CD14-positive monocyte (primary cell): Measurements from ENCODE around the gene CHN1. TPM values are rescaled to one million over a fixed set of nuclear protein-coding genes. Genes with fewer than 3 reads are reported as not detected.

Experiments used
- DNase-seq, 3 donors: peaks; one replicate each; pipeline ENCODE4 v3.0.0-alpha.2; 2011 to 2022
- H2AFZ ChIP-seq: 2 replicates; pipeline ENCODE4 v1.6.0; 2012; ENCODE audit warnings: mild to moderate bottlenecking, low read depth, low read length, inconsistent platforms; ENCODE audit not compliant: insufficient read depth, poor library complexity, severe bottlenecking
- H3K27ac ChIP-seq, 2 donors: 1 replicate in 1 of 2; 2 replicates in 1 of 2; pipeline ENCODE4 v1.5.1; 2012 to 2013; ENCODE audit warnings: low read length in 2 of 2, control low read depth in 1 of 2, inconsistent platforms in 1 of 2, low read depth in 1 of 2, mild to moderate bottlenecking in 1 of 2
- H3K27me3 ChIP-seq, 2 donors: one replicate each; pipeline versions ENCODE4 v1.6.0 to v1.6.1; 2011 to 2013; ENCODE audit warnings: low read length in 2 of 2; ENCODE audit not compliant: control insufficient read depth in 2 of 2, insufficient read depth in 2 of 2
- H3K36me3 ChIP-seq, 2 donors: replicated peaks in 1 of 2; 1 replicate in 1 of 2; 2 replicates in 1 of 2; pipeline versions ENCODE4 v1.5.1 to v1.6.1; 2012 to 2013; ENCODE audit warnings: low read length in 2 of 2, control low read depth in 1 of 2, inconsistent platforms in 1 of 2, mild to moderate bottlenecking in 1 of 2; ENCODE audit not compliant: insufficient read depth in 2 of 2, control insufficient read depth in 1 of 2
- H3K4me1 ChIP-seq, 2 donors: 1 replicate in 1 of 2; 2 replicates in 1 of 2; pipeline versions ENCODE4 v1.5.1 to v1.6.1; 2012 to 2013; ENCODE audit warnings: low read length in 2 of 2, control low read depth in 1 of 2, inconsistent platforms in 1 of 2, mild to moderate bottlenecking in 1 of 2, moderate library complexity in 1 of 2; ENCODE audit not compliant: insufficient read depth in 2 of 2, control insufficient read depth in 1 of 2
- H3K4me2 ChIP-seq: replicated peaks from 2 replicates; pipeline ENCODE3; 2012; ENCODE audit warnings: low read length, moderate library complexity, mild to moderate bottlenecking; ENCODE audit not compliant: poor library complexity, severe bottlenecking; ENCODE audit errors: extremely low read depth
- H3K4me3 ChIP-seq, 3 experiments: fragments of 200-600 bp in 1 of 3; sonication (generic) in 1 of 3; replicated peaks in 1 of 3; 1 replicate in 2 of 3; 2 replicates in 1 of 3; pipeline ENCODE4 v1.5.1; 2011 to 2013; ENCODE audit warnings: low read length in 3 of 3, mild to moderate bottlenecking in 3 of 3, control low read depth in 2 of 3, low read depth in 2 of 3, inconsistent platforms in 1 of 3, moderate library complexity in 1 of 3
- H3K79me2 ChIP-seq: 2 replicates; pipeline ENCODE4 v1.6.0; 2012; ENCODE audit warnings: mild to moderate bottlenecking, control low read depth, inconsistent platforms, low read length, moderate library complexity; ENCODE audit not compliant: insufficient read depth
- H3K9ac ChIP-seq: 2 replicates; pipeline ENCODE4 v1.6.0; 2017; ENCODE audit warnings: low read length, mild to moderate bottlenecking; ENCODE audit not compliant: insufficient read depth, poor library complexity, severe bottlenecking
- H3K9me3 ChIP-seq, 2 donors: replicated peaks in 1 of 2; 1 replicate in 1 of 2; 2 replicates in 1 of 2; pipeline versions ENCODE4 v1.5.1 to v1.6.1; 2012 to 2013; ENCODE audit warnings: low read length in 2 of 2, control low read depth in 1 of 2; ENCODE audit not compliant: control insufficient read depth in 1 of 2, insufficient read depth in 1 of 2
- H4K20me1 ChIP-seq: 2 replicates; pipeline ENCODE4 v1.6.0; 2012; ENCODE audit warnings: mild to moderate bottlenecking, low read length, control low read depth, moderate library complexity; ENCODE audit not compliant: insufficient read depth
- H3K27ac Mint-ChIP-seq, 7 donors: one replicate each; pipeline ENCODE4 v1.8.0; 2020; ENCODE audit warnings: mild to moderate bottlenecking in 7 of 7, mixed read lengths in 7 of 7, moderate library complexity in 6 of 7, inconsistent platforms in 2 of 7
- H3K27me3 Mint-ChIP-seq, 3 donors: one replicate each; pipeline ENCODE4 v1.8.0; 2021 to 2022; ENCODE audit warnings: low read depth in 3 of 3, mild to moderate bottlenecking in 3 of 3, mixed read lengths in 3 of 3, moderate library complexity in 3 of 3, inconsistent platforms in 1 of 3
- H3K36me3 Mint-ChIP-seq, 2 donors: one replicate each; pipeline ENCODE4 v1.8.0; 2020; ENCODE audit warnings: mixed read lengths in 2 of 2, inconsistent platforms in 1 of 2, mild to moderate bottlenecking in 1 of 2
- H3K4me1 Mint-ChIP-seq: one replicate; pipeline ENCODE4 v1.8.0; 2020; ENCODE audit warnings: mild to moderate bottlenecking, mixed read lengths
- H3K4me3 Mint-ChIP-seq, 2 donors: one replicate each; pipeline ENCODE4 v1.8.0; 2020; ENCODE audit warnings: mild to moderate bottlenecking in 2 of 2, mixed read lengths in 2 of 2, moderate library complexity in 1 of 2
- H3K9me3 Mint-ChIP-seq, 7 donors: one replicate each; pipeline ENCODE4 v1.8.0; 2020 to 2022; ENCODE audit warnings: mixed read lengths in 7 of 7, mild to moderate bottlenecking in 6 of 7, moderate library complexity in 6 of 7, inconsistent platforms in 2 of 7
- WGBS: methylation state at CpG from one replicate; pipeline ENCODE4 v1.1.5; 2013; ENCODE audit warnings: missing lambda C conversion rate; ENCODE audit not compliant: insufficient coverage; 5-methylcytosine and 5-hydroxymethylcytosine counted together
- intact Hi-C, 2 donors: fragments of 100-400 bp; cut with micrococcal nuclease; formaldehyde crosslinking; loops; one replicate each; pipeline versions ENCODE4 v1.15.0 to v1.15.1; 2023
- polyA minus RNA-seq: library from RNA; depleted of rRNA, polyadenylated mRNA; stranded (reverse); fragments of >200 nt; gene quantifications from 2 replicates; pipeline ENCODE4 v1.2.3, GENCODE V29; 2012
- polyA plus RNA-seq, 3 donors: library from polyadenylated mRNA; depleted of rRNA in 1 of 3; unstranded in 2 of 3; stranded (reverse) in 1 of 3; fragments of 300-500 nt in 2 of 3; fragments of >200 nt in 1 of 3; fragmentation: Illumina TruSeq in 2 of 3; gene quantifications; 1 replicate in 2 of 3; 2 replicates in 1 of 3; pipeline ENCODE4 v1.2.3, GENCODE V29; 2012 to 2021
- total RNA-seq, 12 experiments: library from RNA in 1 of 12; stranded (reverse) in 1 of 12; fragments of 120-200 nt in 1 of 12; gene quantifications; one replicate each; pipeline ENCODE4 v1.2.4 and lab custom pipeline; 2013 to 2026; ENCODE audit warnings: mixed read lengths in 6 of 12, inconsistent platforms in 1 of 12
- TF ChIP-seq, protein P1 (sequence below): fragments of 200-600 bp; IDR thresholded peaks from one replicate; pipeline ENCODE4 v1.8.0; 2022; ENCODE audit warnings: antibody characterized with exemption, mild to moderate bottlenecking

CHN1 gene, protein sequence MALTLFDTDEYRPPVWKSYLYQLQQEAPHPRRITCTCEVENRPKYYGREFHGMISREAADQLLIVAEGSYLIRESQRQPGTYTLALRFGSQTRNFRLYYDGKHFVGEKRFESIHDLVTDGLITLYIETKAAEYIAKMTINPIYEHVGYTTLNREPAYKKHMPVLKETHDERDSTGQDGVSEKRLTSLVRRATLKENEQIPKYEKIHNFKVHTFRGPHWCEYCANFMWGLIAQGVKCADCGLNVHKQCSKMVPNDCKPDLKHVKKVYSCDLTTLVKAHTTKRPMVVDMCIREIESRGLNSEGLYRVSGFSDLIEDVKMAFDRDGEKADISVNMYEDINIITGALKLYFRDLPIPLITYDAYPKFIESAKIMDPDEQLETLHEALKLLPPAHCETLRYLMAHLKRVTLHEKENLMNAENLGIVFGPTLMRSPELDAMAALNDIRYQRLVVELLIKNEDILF
- 0.37 TPM for total RNA-seq (2013)
- polyA plus RNA-seq (under 1 TPM in 1 of 3 donors, not detected in 2; 0.36 TPM), polyA minus RNA-seq (not detected in 2 replicates), total RNA-seq (lab: John Stamatoyannopoulos, UW) (0 to 5.8 (median 0.35) reads per million in 11 experiments)

GRCh38 chr2:175004980-175005732 lies at the start of gene CHN1:
TSS of gene CHN1 (minus strand) at chr2:175005381. CDS start at chr2:175004912, 469 bp downstream.
- H3K27me3 Mint-ChIP-seq: peaks cover 71 to 85% (median 76%) of the 10 kb centered on the region in 3 donors
- H3K4me1 Mint-ChIP-seq: peaks cover 4% of the 10 kb centered on the region
- peaks cover 4% of the 10 kb centered on the region in 2 donors for H3K36me3 Mint-ChIP-seq
- Histone ChIP-seq H4K20me1 (no peaks in the 10 kb centered on the region), H3K4me1 (peaks cover 8 to 9% of the 10 kb centered on the region in 2 donors), H3K4me2 (peak within 1 kb of the TSS; percentile 79), H3K27ac (no peak within 1 kb of the TSS), H3K79me2 (no peaks in the 10 kb centered on the region), H3K9ac (peak within 1 kb of the TSS; percentile 38), H3K36me3 (no peaks in the 10 kb centered on the region), H3K4me3 (peak within 1 kb of the TSS; percentile 5 to 72 (median 41)), H3K9me3 (peaks cover 0 to 22% of the 10 kb centered on the region in 2 donors), H3K27me3 (peaks cover 72 to 84% of the 10 kb centered on the region in 2 donors), H2AFZ (peak within 1 kb of the TSS; percentile 76)
- TF ChIP-seq, protein P1, sequence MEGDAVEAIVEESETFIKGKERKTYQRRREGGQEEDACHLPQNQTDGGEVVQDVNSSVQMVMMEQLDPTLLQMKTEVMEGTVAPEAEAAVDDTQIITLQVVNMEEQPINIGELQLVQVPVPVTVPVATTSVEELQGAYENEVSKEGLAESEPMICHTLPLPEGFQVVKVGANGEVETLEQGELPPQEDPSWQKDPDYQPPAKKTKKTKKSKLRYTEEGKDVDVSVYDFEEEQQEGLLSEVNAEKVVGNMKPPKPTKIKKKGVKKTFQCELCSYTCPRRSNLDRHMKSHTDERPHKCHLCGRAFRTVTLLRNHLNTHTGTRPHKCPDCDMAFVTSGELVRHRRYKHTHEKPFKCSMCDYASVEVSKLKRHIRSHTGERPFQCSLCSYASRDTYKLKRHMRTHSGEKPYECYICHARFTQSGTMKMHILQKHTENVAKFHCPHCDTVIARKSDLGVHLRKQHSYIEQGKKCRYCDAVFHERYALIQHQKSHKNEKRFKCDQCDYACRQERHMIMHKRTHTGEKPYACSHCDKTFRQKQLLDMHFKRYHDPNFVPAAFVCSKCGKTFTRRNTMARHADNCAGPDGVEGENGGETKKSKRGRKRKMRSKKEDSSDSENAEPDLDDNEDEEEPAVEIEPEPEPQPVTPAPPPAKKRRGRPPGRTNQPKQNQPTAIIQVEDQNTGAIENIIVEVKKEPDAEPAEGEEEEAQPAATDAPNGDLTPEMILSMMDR: no peak
- peak; percentile 7 to 40 (median 9) for DNase-seq
- peaks cover 0 to 8% (median 2%) of the 10 kb centered on the region in 7 donors for H3K9me3 Mint-ChIP-seq
- under 1% methylated on average over 89 of the region's 89 CpGs for WGBS
- no peak within 1 kb of the TSS for H3K27ac Mint-ChIP-seq
- H3K4me3 Mint-ChIP-seq: peak within 1 kb of the TSS; percentile 73 to 84
- intact Hi-C loops: no loop called here

DNA sequence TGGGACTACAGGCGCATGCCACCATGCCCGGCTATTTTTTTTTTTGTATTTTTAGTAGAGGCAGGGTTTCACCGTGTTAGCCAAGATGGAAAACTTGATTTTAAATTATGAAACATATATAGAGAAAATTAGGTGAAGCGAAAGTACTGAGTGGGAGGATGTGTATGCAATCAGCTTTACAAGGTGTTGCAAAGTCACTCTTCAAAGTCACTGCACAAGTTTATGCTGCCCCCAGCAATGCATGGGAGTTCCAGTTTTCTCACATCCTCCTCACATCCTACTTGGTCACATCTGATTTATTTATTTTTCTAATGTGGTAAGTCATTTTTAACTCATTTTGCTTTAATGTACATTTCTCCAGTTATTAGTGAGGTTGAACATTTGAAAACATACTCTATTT lies 49.2 kb upstream of the CHN1 start:
- no peaks in the 10 kb centered on the region for H4K20me1 ChIP-seq
- Mint-ChIP-seq H3K27me3 (no peaks in the 10 kb centered on the region), H3K36me3 (peaks cover 7 to 9% of the 10 kb centered on the region in 2 donors), H3K27ac (no peak overlapping the region), H3K4me3 (no peak overlapping the region), H3K4me1 (peaks cover 1% of the 10 kb centered on the region), H3K9me3 (peaks cover 0 to 3% (median 0%) of the 10 kb centered on the region in 7 donors)
- H3K4me3 ChIP-seq: no peak overlapping the region
- no peaks in the 10 kb centered on the region for H3K4me1 ChIP-seq
- TF ChIP-seq, protein P1: no peak
- intact Hi-C loops: no loop called here
- no peaks in the 10 kb centered on the region for H3K79me2 ChIP-seq
- peaks cover 0 to 6% of the 10 kb centered on the region in 2 donors for H3K36me3 ChIP-seq
- H3K27ac ChIP-seq: no peak overlapping the region
- no peaks in the 10 kb centered on the region for H3K27me3 ChIP-seq
- DNase-seq: no peak
- no peak overlapping the region for H3K9ac ChIP-seq
- H3K9me3 ChIP-seq: no peaks in the 10 kb centered on the region
- no peak overlapping the region for H2AFZ ChIP-seq
- no CpG with 5 or more reads among the region's 4 CpGs for WGBS
- H3K4me2 ChIP-seq: no peak overlapping the region
